ENCODE data around the gene SPATA20. TPM values are rescaled to one million over a fixed set of nuclear protein-coding genes. Genes with fewer than 3 reads are reported as not detected.

The SPATA20 gene
- total and polyA plus RNA-seq, 2 of the 8 experiments (the other 6 are each of a cell fraction or from before 2014, with no cell fraction given): 16.2 to 17.5 TPM

GRCh38 chr17:50568659-50569058 is 21.7 kb downstream of the SPATA20 start:
- Histone ChIP-seq H3K18ac (ENCODE audit: extremely low read depth, low read length) (no peak overlapping the region), H2BK20ac (ENCODE audit: low read length) (no peak overlapping the region), H3K9me3 (ENCODE audit: insufficient read depth in 2 of 2, low read depth in 1 of 2, low read length in 1 of 2) (no peaks in the 10 kb centered on the region), H4K91ac (replicated peaks; ENCODE audit: insufficient read length, low read length) (no peak overlapping the region), H2AK5ac (ENCODE audit: low read depth, low read length) (no peak overlapping the region), H3K79me1 (ENCODE audit: low read depth, low read length) (no peaks in the 10 kb centered on the region), H2BK5ac (ENCODE audit: low read depth, low read length) (no peak overlapping the region), H4K5ac (ENCODE audit: insufficient read length, low read depth, low read length) (no peak overlapping the region), H3K4me2 (ENCODE audit: insufficient read depth in 1 of 2, low read depth in 2 of 2, low read length in 2 of 2) (no peak overlapping the region), H2AFZ (ENCODE audit: low read length) (no peak overlapping the region), H3K9ac (replicated peaks in 1 of 4; ENCODE audit: extremely low read depth in 1 of 4, low read depth in 3 of 4, low read length in 3 of 4) (no peak overlapping the region), H3K36me3 (ENCODE audit: control insufficient read depth in 2 of 4, insufficient read depth in 4 of 4, low read length in 3 of 4) (no peaks in the 10 kb centered on the region), H3K27ac (ENCODE audit: low read depth, low read length) (no peak overlapping the region), H3K23me2 (ENCODE audit: low read depth, low read length) (peaks cover 3% of the 10 kb centered on the region; the same call in 1 of the 2 replicates), H2BK12ac (ENCODE audit: low read depth, low read length) (no peak overlapping the region), H3K27me3 (replicated peaks in 1 of 4; ENCODE audit: control insufficient read depth in 3 of 4, extremely low read depth in 1 of 4, insufficient read depth in 3 of 4, low read length in 3 of 4) (peaks cover 4 to 31% (median 29%) of the 10 kb centered on the region in 4 experiments), H3K56ac (replicated peaks; ENCODE audit: insufficient read length, low read depth, low read length) (no peak overlapping the region), H3K4me3 (ENCODE audit: extremely low read depth in 1 of 4, insufficient read depth in 2 of 4, low read depth in 3 of 4, low read length in 4 of 4) (no peak overlapping the region), H3K14ac (ENCODE audit: insufficient read length) (no peak overlapping the region), H4K8ac (ENCODE audit: extremely low read depth, insufficient read depth, low read length) (no peak overlapping the region), H3K79me2 (ENCODE audit: control insufficient read depth in 1 of 2, insufficient read depth in 2 of 2, low read length in 2 of 2) (no peaks in the 10 kb centered on the region), H2BK120ac (replicated peaks; ENCODE audit: low read depth, low read length) (no peak overlapping the region), H3K23ac (ENCODE audit: insufficient read length) (no peak overlapping the region), H3K4ac (replicated peaks; ENCODE audit: insufficient read length, low read depth, low read length) (no peak overlapping the region), H4K20me1 (replicated peaks in 1 of 2; ENCODE audit: control insufficient read depth in 1 of 2, insufficient read depth in 2 of 2, low read length in 2 of 2) (peaks cover 4 to 6% of the 10 kb centered on the region in 2 experiments), H3K4me1 (replicated peaks in 1 of 4; ENCODE audit: control insufficient read depth in 3 of 4, insufficient read depth in 4 of 4, low read length in 3 of 4) (peaks cover 0 to 21% (median 13%) of the 10 kb centered on the region in 4 experiments; a peak in 6 of 7 replicates), H2BK15ac (ENCODE audit: low read length) (no peak overlapping the region)
- DNase-seq (ENCODE audit: low read depth in 1 of 2, low spot score in 2 of 2): no peak
- WGBS, 2 experiments (ENCODE audit: extremely low coverage in 1 of 2, insufficient coverage in 1 of 2, insufficient read length in 1 of 2, insufficient replicate concordance in 2 of 2, low coverage in 1 of 2, low lambda C conversion rate in 2 of 2, missing lambda C conversion rate in 1 of 2): 85% methylated on average over 12 of the region's 12 CpGs; no CpG with 5 or more reads in 1 of the 2 experiments
- ChIA-PET CTCF (ENCODE audit: partially characterized antibody) (interaction anchor here (0.9 to 3.4 kb wide), 9 partner anchors 10 to 60 kb away, joined by 3 to 10 read pairs (median 3); no protein-coding TSS in a partner anchor), POLR2A (ENCODE audit: partially characterized antibody) (interaction anchor here (0.9 kb wide), 1 partner anchor 18 kb away, joined by 3 read pairs; no protein-coding TSS in a partner anchor)
- FAIRE-seq: no peak
- TF ChIP-seq CEBPB (IDR thresholded peaks at IDR 0.05; ENCODE audit: low read depth, low read length) (no peak), GABPA (IDR thresholded peaks at IDR 0.05; ENCODE audit: borderline replicate concordance, insufficient read depth, low read length) (no peak), KDM5A (IDR thresholded peaks at IDR 0.05; ENCODE audit: low read length) (no peak), ATF3 (IDR thresholded peaks at IDR 0.05; ENCODE audit: insufficient read depth, low read depth, low read length) (no peak)
